GM12801 (cell line): ENCODE measurements around the gene OR10K2.

Experiments
- CTCF ChIP-seq: IDR thresholded peaks from one replicate; pipeline ENCODE4 v1.5.1; 2011; ENCODE audit warnings: control low read depth; ENCODE audit not compliant: insufficient read length; ENCODE audit errors: extremely low read depth

The OR10K2 gene

GRCh38 chr1:158426137-158426536, at the start of gene OR10K2:
Gene OR10K2, minus strand, starts transcription at chr1:158426237. Its CDS starts 5,371 bp downstream, at chr1:158420866.
- no peak for TF ChIP-seq CTCF

- TF ChIP-seq CTCF: no peak
Measured at GRCh38 chr1:158471920-158472319, 45.9 kb upstream of the OR10K2 start, which contains the start of gene OR10R2. Gene OR10R2, plus strand, starts transcription at chr1:158472220. Its CDS starts 106 bp downstream, at chr1:158472326.

- TF ChIP-seq CTCF: no peak
Measured at GRCh38 chr1:158461534-158461933, 35.5 kb upstream of the OR10K2 start, which contains the start of gene OR10K1. Gene OR10K1, plus strand, starts transcription at chr1:158461834. Its CDS starts 3,728 bp downstream, at chr1:158465562.

- no peak for TF ChIP-seq CTCF
Measured at GRCh38 chr1:158458263-158458662, 32.2 kb upstream of the OR10K2 start.

GRCh38 chr1:158457246-158457645, 31.2 kb upstream of the OR10K2 start:
- TF ChIP-seq CTCF: no peak

- no peak for TF ChIP-seq CTCF
Measured at GRCh38 chr1:158454537-158454936, 28.5 kb upstream of the OR10K2 start.

- no peak for TF ChIP-seq CTCF
Measured at GRCh38 chr1:158445376-158445775, 19.3 kb upstream of the OR10K2 start.

GRCh38 chr1:158434741-158435140, 8.7 kb upstream of the OR10K2 start:
- no peak for TF ChIP-seq CTCF
